Keratinocyte (primary cell): ENCODE results near the gene GEMIN2. TPM values are rescaled to one million over a fixed set of nuclear protein-coding genes. Genes with fewer than 3 reads are reported as not detected.
"Not testable (repeated sequence)": the region's sequence is repeated elsewhere in the genome, so short reads cannot be mapped to it uniquely, and the experiment has no call there.

Experiments used
- DNase-seq: peaks from one replicate; pipeline ENCODE4 v3.0.0-alpha.2; 2011; ENCODE audit warnings: low read depth, missing footprints, low spot score
- FAIRE-seq: peaks from 2 replicates; lab custom pipeline; 2011; peaks lifted over from hg19 to GRCh38; lab: Jason Lieb, UNC
- H2AFZ ChIP-seq: 2 replicates; pipeline ENCODE4 v1.6.0; 2012; ENCODE audit warnings: low read length, control low read depth, inconsistent platforms; ENCODE audit not compliant: control insufficient read depth
- H3K27ac ChIP-seq: 2 replicates; pipeline ENCODE4 v1.5.1; 2011; ENCODE audit warnings: low read length; ENCODE audit not compliant: control insufficient read depth, insufficient read depth
- H3K27me3 ChIP-seq: 3 replicates; pipeline ENCODE4 v1.6.0; 2011; ENCODE audit warnings: low read length; ENCODE audit not compliant: control insufficient read depth, insufficient read depth; ENCODE audit errors: extremely low read depth
- H3K36me3 ChIP-seq, 2 experiments: 2 replicates in 1 of 2; 3 replicates in 1 of 2; pipeline ENCODE4 v1.5.1; 2011; ENCODE audit warnings: low read length in 2 of 2, mild to moderate bottlenecking in 1 of 2; ENCODE audit not compliant: control insufficient read depth in 2 of 2, insufficient read depth in 2 of 2; ENCODE audit errors: extremely low read depth in 1 of 2
- H3K4me1 ChIP-seq: 3 replicates; pipeline ENCODE4 v1.5.1; 2011; ENCODE audit warnings: low read length; ENCODE audit not compliant: control insufficient read depth, insufficient read depth; ENCODE audit errors: extremely low read depth
- H3K4me2 ChIP-seq: 3 replicates; pipeline ENCODE4 v1.6.0; 2011; ENCODE audit warnings: low read depth, low read length; ENCODE audit not compliant: control insufficient read depth, insufficient read depth; ENCODE audit errors: extremely low read depth
- H3K4me3 ChIP-seq, 3 experiments: fragments of 200-600 bp in 1 of 3; sonication (generic) in 1 of 3; 2 replicates in 2 of 3; 3 replicates in 1 of 3; pipeline ENCODE4 v1.5.1; 2011 to 2016; ENCODE audit warnings: low read length in 3 of 3, mild to moderate bottlenecking in 3 of 3, control low read depth in 2 of 3, inconsistent platforms in 1 of 3, low read depth in 1 of 3, mixed read lengths in 1 of 3, mixed run types in 1 of 3, moderate library complexity in 1 of 3; ENCODE audit not compliant: control insufficient read depth in 2 of 3, insufficient read depth in 2 of 3; ENCODE audit errors: extremely low read depth in 1 of 3
- H3K79me2 ChIP-seq: 2 replicates; pipeline ENCODE4 v1.6.0; 2012; ENCODE audit warnings: low read length; ENCODE audit not compliant: control insufficient read depth, insufficient read depth
- H3K9ac ChIP-seq: 3 replicates; pipeline ENCODE4 v1.6.0; 2011; ENCODE audit warnings: low read length; ENCODE audit not compliant: control insufficient read depth, insufficient read depth; ENCODE audit errors: extremely low read depth
- H3K9me1 ChIP-seq: 3 replicates; pipeline ENCODE4 v1.6.0; 2011; ENCODE audit warnings: low read length; ENCODE audit not compliant: control insufficient read depth, insufficient read depth; ENCODE audit errors: extremely low read depth
- H3K9me3 ChIP-seq: 2 replicates; pipeline ENCODE4 v1.5.1; 2012; ENCODE audit warnings: low read depth, low read length; ENCODE audit not compliant: control insufficient read depth
- H4K20me1 ChIP-seq: 3 replicates; pipeline ENCODE4 v1.6.0; 2011; ENCODE audit warnings: low read length; ENCODE audit not compliant: control insufficient read depth, insufficient read depth; ENCODE audit errors: extremely low read depth
- EZH2 ChIP-seq: IDR thresholded peaks from one replicate; pipeline ENCODE4 v1.6.1; 2012; ENCODE audit warnings: inconsistent platforms, mild to moderate bottlenecking, low read length, moderate library complexity
- dilution Hi-C: fragments of 300-500 bp; cut with MboI; formaldehyde crosslinking; loops from one replicate; pipeline ENCODE4 v1.7.0; 2020; ENCODE audit warnings: low sequenced_read_pairs; ENCODE audit not compliant: extremely low pct_ligation_motif_present
- polyA plus RNA-seq, 5 experiments: library from polyadenylated mRNA; depleted of rRNA in 3 of 5; stranded (reverse) in 3 of 5; stranded (forward) in 1 of 5; unstranded in 1 of 5; fragments of >200 nt; gene quantifications; 1 replicate in 1 of 5; 2 replicates in 3 of 5; 3 replicates in 1 of 5; pipeline versions ENCODE4 v1.2.1 to v1.2.3, GENCODE V29; 2011 to 2012; ENCODE audit warnings: missing spikeins in 2 of 5, low read depth in 1 of 5, low replicate concordance in 1 of 5
- TF ChIP-seq, protein P1 (sequence below), 3 experiments: IDR thresholded peaks in 1 of 3; conservative IDR thresholded peaks in 1 of 3; optimal IDR thresholded peaks in 1 of 3; 2 replicates in 2 of 3; 3 replicates in 1 of 3; pipeline versions ENCODE3 to v1.5.1; 2011; ENCODE audit warnings: low read length in 3 of 3, mild to moderate bottlenecking in 3 of 3, moderate library complexity in 2 of 3, control low read depth in 1 of 3, inconsistent platforms in 1 of 3; ENCODE audit not compliant: insufficient read depth in 2 of 3; ENCODE audit errors: extremely low read depth in 1 of 3

The GEMIN2 gene
- polyA plus RNA-seq, 1 donor (not counting 4 experiments of a cell fraction or from before 2014, with no cell fraction given), result 28.7 TPM

GRCh38 chr14:39138440-39138839 lies 24.3 kb downstream of the GEMIN2 start:
- no peaks in the 10 kb centered on the region for H3K27me3 ChIP-seq
- dilution Hi-C loops, result no loop called here
- no peaks in the 10 kb centered on the region for H3K4me1 ChIP-seq
- H2AFZ ChIP-seq, result no peak overlapping the region
- H3K4me3 ChIP-seq, result no peak overlapping the region
- DNase-seq (no peak), FAIRE-seq (no peak)
- H3K27ac ChIP-seq, result no peak overlapping the region
- H3K36me3 ChIP-seq, result peaks cover 3 to 9% of the 10 kb centered on the region in 2 experiments
- H3K4me2 ChIP-seq, result no peak overlapping the region
- H3K79me2 ChIP-seq, result no peaks in the 10 kb centered on the region
- no peaks in the 10 kb centered on the region for H3K9me1 ChIP-seq
- H4K20me1 ChIP-seq, result no peaks in the 10 kb centered on the region
- TF ChIP-seq, protein P1, sequence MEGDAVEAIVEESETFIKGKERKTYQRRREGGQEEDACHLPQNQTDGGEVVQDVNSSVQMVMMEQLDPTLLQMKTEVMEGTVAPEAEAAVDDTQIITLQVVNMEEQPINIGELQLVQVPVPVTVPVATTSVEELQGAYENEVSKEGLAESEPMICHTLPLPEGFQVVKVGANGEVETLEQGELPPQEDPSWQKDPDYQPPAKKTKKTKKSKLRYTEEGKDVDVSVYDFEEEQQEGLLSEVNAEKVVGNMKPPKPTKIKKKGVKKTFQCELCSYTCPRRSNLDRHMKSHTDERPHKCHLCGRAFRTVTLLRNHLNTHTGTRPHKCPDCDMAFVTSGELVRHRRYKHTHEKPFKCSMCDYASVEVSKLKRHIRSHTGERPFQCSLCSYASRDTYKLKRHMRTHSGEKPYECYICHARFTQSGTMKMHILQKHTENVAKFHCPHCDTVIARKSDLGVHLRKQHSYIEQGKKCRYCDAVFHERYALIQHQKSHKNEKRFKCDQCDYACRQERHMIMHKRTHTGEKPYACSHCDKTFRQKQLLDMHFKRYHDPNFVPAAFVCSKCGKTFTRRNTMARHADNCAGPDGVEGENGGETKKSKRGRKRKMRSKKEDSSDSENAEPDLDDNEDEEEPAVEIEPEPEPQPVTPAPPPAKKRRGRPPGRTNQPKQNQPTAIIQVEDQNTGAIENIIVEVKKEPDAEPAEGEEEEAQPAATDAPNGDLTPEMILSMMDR (optimal IDR thresholded peaks at IDR 0.05 in 1 of 3, IDR thresholded peaks at IDR 0.05 in 1 of 3, conservative IDR thresholded peaks at IDR 0.05 in 1 of 3; ENCODE audit: extremely low read depth in 1 of 3, insufficient read depth in 2 of 3, low read length in 3 of 3), result no peak
- TF ChIP-seq EZH2, result no peak
- no peak overlapping the region for H3K9ac ChIP-seq
- H3K9me3 ChIP-seq, result no peaks in the 10 kb centered on the region

DNA sequence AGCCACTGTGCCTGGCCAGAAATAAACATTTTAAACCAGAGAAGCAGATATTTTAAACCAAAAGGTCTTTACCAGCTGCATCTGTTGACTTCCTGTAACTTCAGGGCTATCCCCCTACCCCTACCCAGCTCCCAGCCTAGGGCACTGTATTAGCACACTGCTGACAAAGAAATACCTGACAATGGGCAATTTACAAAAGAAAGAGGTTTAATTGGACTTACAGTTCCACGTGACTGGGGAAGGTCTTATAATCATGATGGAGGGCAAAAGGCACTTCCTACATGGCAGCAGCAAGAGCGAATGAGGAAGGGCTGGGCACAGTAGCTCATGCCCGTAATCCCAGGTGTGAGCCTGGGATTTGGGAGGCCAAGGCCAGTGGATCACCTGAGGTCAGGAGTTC lies 26.0 kb downstream of the GEMIN2 start:
- TF ChIP-seq, protein P1 (optimal IDR thresholded peaks at IDR 0.05 in 1 of 3, IDR thresholded peaks at IDR 0.05 in 1 of 3, conservative IDR thresholded peaks at IDR 0.05 in 1 of 3; ENCODE audit: extremely low read depth in 1 of 3, insufficient read depth in 2 of 3, low read length in 3 of 3), result no peak
- TF ChIP-seq EZH2, result no peak
- H3K9ac ChIP-seq, result no peak overlapping the region
- H3K36me3 ChIP-seq, result peaks cover 3 to 6% of the 10 kb centered on the region in 2 experiments
- H3K9me1 ChIP-seq, result no peaks in the 10 kb centered on the region
- no peaks in the 10 kb centered on the region for H3K79me2 ChIP-seq
- no peak for DNase-seq
- H3K4me2 ChIP-seq, result no peak overlapping the region
- H3K4me3 ChIP-seq, result no peak overlapping the region
- H3K9me3 ChIP-seq, result no peaks in the 10 kb centered on the region
- H3K4me1 ChIP-seq, result no peaks in the 10 kb centered on the region
- dilution Hi-C loops, result no loop called here
- no peak overlapping the region for H3K27ac ChIP-seq
- no peak for FAIRE-seq
- H3K27me3 ChIP-seq, result no peaks in the 10 kb centered on the region
- H2AFZ ChIP-seq, result no peak overlapping the region
- H4K20me1 ChIP-seq, result no peaks in the 10 kb centered on the region

- not testable (repeated sequence) for H3K36me3 ChIP-seq, FAIRE-seq, DNase-seq
Observed at GRCh38 chr14:39141623-39142022, 27.5 kb downstream of the GEMIN2 start.

DNA sequence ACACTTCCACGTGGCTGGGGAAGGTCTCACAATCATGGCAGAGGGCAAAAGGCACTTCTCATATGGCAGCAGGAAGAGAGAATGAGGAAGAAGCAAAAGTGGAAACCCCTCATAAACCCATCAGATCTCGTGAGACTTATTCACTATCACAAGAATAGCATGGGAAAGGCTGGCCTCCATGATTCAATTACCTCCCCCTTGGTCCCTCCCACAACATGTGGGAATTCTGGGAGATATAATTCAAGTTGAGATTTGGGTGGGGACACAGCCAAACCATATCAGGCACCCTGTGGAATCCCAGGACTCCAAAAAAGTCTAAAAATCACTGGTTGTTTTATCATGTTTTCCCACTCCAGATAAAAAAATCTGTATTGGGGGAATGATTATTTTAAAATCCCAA lies 29.1 kb downstream of the GEMIN2 start:
- H3K4me3 ChIP-seq, H4K20me1 ChIP-seq, dilution Hi-C loops, H3K9ac ChIP-seq, DNase-seq, H3K4me2 ChIP-seq, H3K27ac ChIP-seq, H3K27me3 ChIP-seq, H3K9me1 ChIP-seq, H3K79me2 ChIP-seq, H3K9me3 ChIP-seq, H3K36me3 ChIP-seq, FAIRE-seq, H3K4me1 ChIP-seq, H2AFZ ChIP-seq: not testable (repeated sequence)

More at GRCh38 chr14:39141623-39142022, 27.5 kb downstream of the GEMIN2 start:
- H3K4me3 ChIP-seq, H2AFZ ChIP-seq, H3K9ac ChIP-seq, H3K27me3 ChIP-seq, H3K27ac ChIP-seq, dilution Hi-C loops, H3K4me1 ChIP-seq, H3K79me2 ChIP-seq, H3K9me3 ChIP-seq, H4K20me1 ChIP-seq, H3K4me2 ChIP-seq, H3K9me1 ChIP-seq: not testable (repeated sequence)
